ENCODE results near the gene BMPER. TPM values are rescaled to one million over a fixed set of nuclear protein-coding genes. Genes with fewer than 3 reads are reported as not detected.

The BMPER gene
- polyA plus RNA-seq, 1 of the 3 experiments (the other 2 are of a cell fraction), result 20.0 TPM

- TF ChIP-seq MXI1 (IDR thresholded peaks at IDR 0.05; ENCODE audit: low read depth, low read length) (no peak), TCF12 (IDR thresholded peaks at IDR 0.05) (no peak), MAX (IDR thresholded peaks at IDR 0.05; ENCODE audit: low read depth) (no peak), GABPA (IDR thresholded peaks at IDR 0.05; ENCODE audit: low read depth) (no peak), SIN3A (IDR thresholded peaks at IDR 0.05; ENCODE audit: borderline replicate concordance, low read depth, low read length) (no peak), FOXM1 (IDR thresholded peaks at IDR 0.05; ENCODE audit: low read depth) (no peak), RFX5 (IDR thresholded peaks at IDR 0.05; ENCODE audit: low read length) (no peak), POLR2AphosphoS5 (IDR thresholded peaks at IDR 0.05; ENCODE audit: low read depth, low read length) (no peak), RAD21 (IDR thresholded peaks at IDR 0.05; ENCODE audit: low read length) (no peak), RXRA (IDR thresholded peaks at IDR 0.05; ENCODE audit: borderline replicate concordance, low read depth) (no peak), RCOR1 (IDR thresholded peaks at IDR 0.05; ENCODE audit: low read length) (no peak), MEF2A (IDR thresholded peaks at IDR 0.05; ENCODE audit: borderline replicate concordance, low read depth) (no peak), ELF1 (IDR thresholded peaks at IDR 0.05) (no peak), NFIC (IDR thresholded peaks at IDR 0.05; ENCODE audit: borderline replicate concordance) (no peak)
- TF ChIP-seq, protein P1, sequence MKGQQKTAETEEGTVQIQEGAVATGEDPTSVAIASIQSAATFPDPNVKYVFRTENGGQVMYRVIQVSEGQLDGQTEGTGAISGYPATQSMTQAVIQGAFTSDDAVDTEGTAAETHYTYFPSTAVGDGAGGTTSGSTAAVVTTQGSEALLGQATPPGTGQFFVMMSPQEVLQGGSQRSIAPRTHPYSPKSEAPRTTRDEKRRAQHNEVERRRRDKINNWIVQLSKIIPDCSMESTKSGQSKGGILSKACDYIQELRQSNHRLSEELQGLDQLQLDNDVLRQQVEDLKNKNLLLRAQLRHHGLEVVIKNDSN (IDR thresholded peaks at IDR 0.05; ENCODE audit: borderline replicate concordance, low read depth), result no peak
- TF ChIP-seq, protein P2, sequence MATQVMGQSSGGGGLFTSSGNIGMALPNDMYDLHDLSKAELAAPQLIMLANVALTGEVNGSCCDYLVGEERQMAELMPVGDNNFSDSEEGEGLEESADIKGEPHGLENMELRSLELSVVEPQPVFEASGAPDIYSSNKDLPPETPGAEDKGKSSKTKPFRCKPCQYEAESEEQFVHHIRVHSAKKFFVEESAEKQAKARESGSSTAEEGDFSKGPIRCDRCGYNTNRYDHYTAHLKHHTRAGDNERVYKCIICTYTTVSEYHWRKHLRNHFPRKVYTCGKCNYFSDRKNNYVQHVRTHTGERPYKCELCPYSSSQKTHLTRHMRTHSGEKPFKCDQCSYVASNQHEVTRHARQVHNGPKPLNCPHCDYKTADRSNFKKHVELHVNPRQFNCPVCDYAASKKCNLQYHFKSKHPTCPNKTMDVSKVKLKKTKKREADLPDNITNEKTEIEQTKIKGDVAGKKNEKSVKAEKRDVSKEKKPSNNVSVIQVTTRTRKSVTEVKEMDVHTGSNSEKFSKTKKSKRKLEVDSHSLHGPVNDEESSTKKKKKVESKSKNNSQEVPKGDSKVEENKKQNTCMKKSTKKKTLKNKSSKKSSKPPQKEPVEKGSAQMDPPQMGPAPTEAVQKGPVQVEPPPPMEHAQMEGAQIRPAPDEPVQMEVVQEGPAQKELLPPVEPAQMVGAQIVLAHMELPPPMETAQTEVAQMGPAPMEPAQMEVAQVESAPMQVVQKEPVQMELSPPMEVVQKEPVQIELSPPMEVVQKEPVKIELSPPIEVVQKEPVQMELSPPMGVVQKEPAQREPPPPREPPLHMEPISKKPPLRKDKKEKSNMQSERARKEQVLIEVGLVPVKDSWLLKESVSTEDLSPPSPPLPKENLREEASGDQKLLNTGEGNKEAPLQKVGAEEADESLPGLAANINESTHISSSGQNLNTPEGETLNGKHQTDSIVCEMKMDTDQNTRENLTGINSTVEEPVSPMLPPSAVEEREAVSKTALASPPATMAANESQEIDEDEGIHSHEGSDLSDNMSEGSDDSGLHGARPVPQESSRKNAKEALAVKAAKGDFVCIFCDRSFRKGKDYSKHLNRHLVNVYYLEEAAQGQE (IDR thresholded peaks at IDR 0.05; ENCODE audit: low read depth, low read length), result no peak
- Histone ChIP-seq H2AFZ (ENCODE audit: low read depth) (no peak overlapping the region), H3F3A (replicated peaks; ENCODE audit: insufficient read depth) (peaks cover 17% of the 10 kb centered on the region), H3K9ac (no peak overlapping the region), H3K79me2 (ENCODE audit: insufficient read depth) (no peaks in the 10 kb centered on the region), H3K36me3 (replicated peaks in 1 of 2; ENCODE audit: control insufficient read depth in 1 of 2, insufficient read depth in 2 of 2, low read length in 1 of 2) (no peaks in the 10 kb centered on the region), H3K9me2 (no peaks in the 10 kb centered on the region), H3K27ac (ENCODE audit: low read depth in 2 of 2, low read length in 1 of 2) (no peak overlapping the region), H4K20me1 (ENCODE audit: insufficient read depth) (no peaks in the 10 kb centered on the region), H3K4me3 (ENCODE audit: low read depth in 2 of 2, low read length in 1 of 2) (no peak overlapping the region), H3K4me1 (ENCODE audit: control insufficient read depth in 1 of 2, insufficient read depth in 2 of 2, low read depth in 1 of 2, low read length in 1 of 2) (peaks cover 3 to 26% of the 10 kb centered on the region in 2 experiments), H3K4me2 (no peak overlapping the region), H3K27me3 (ENCODE audit: insufficient read depth) (no peaks in the 10 kb centered on the region), H3K9me3 (no peaks in the 10 kb centered on the region)
- POLR2A ChIA-PET, result no interaction called here
- CTCF ChIA-PET, result interaction anchor here (1.4 kb wide), 1 partner anchor 63 kb away, joined by 6 read pairs; no protein-coding TSS in a partner anchor
- WGBS (ENCODE audit: low lambda C conversion rate), result 68% methylated on average over 3 of the region's 3 CpGs
- no peak for DNase-seq
Measured at GRCh38 chr7:33870120-33870519, 35.2 kb upstream of the BMPER start.
